IPS-NIHi7 (cell line): ENCODE measurements around the gene FBXO46.
A peak's percentile ranks its signal among the peaks of the same experiment; 100 is the strongest.
"Not testable (repeated sequence)": the region's sequence is repeated elsewhere in the genome, so short reads cannot be mapped to it uniquely, and the experiment has no call there.

ENCODE experiments used
- DNase-seq: peaks from one replicate; pipeline ENCODE4 v3.0.0; 2012; ENCODE audit warnings: mixed read lengths; ENCODE audit errors: extremely low spot score

FBXO46 gene

GRCh38 chr19:45766296-45766868 lies 35.7 kb upstream of the FBXO46 start:
- DNase-seq, result no peak

- no peak for DNase-seq
Measured at GRCh38 chr19:45765702-45766295, 35.1 kb upstream of the FBXO46 start.

- DNase-seq, result no peak
Measured at GRCh38 chr19:45764945-45765701, 34.4 kb upstream of the FBXO46 start.

- no peak for DNase-seq
Measured at GRCh38 chr19:45764475-45764874, 33.8 kb upstream of the FBXO46 start.

- DNase-seq, result no peak
Measured at GRCh38 chr19:45763691-45764294, 33.1 kb upstream of the FBXO46 start.

GRCh38 chr19:45762870-45763631 lies 32.4 kb upstream of the FBXO46 start:
- no peak for DNase-seq

- no peak for DNase-seq
Measured at GRCh38 chr19:45761714-45762113, 31.0 kb upstream of the FBXO46 start.

- no peak for DNase-seq
Measured at GRCh38 chr19:45758921-45759320, 28.2 kb upstream of the FBXO46 start.

GRCh38 chr19:45757695-45758094 lies 27.0 kb upstream of the FBXO46 start:
- no peak for DNase-seq

GRCh38 chr19:45754323-45754722 lies 23.6 kb upstream of the FBXO46 start:
- DNase-seq, result no peak

- peak; percentile 83 for DNase-seq
Measured at GRCh38 chr19:45753548-45753947, 22.9 kb upstream of the FBXO46 start.

GRCh38 chr19:45752639-45753038 lies 21.9 kb upstream of the FBXO46 start:
- DNase-seq, result no peak

- not testable (repeated sequence) for DNase-seq
Measured at GRCh38 chr19:45751483-45751882, 20.8 kb upstream of the FBXO46 start.

GRCh38 chr19:45747513-45747912 lies 16.8 kb upstream of the FBXO46 start:
- no peak for DNase-seq

GRCh38 chr19:45746866-45747265 lies 16.2 kb upstream of the FBXO46 start:
- no peak for DNase-seq

GRCh38 chr19:45745606-45746005 lies 14.9 kb upstream of the FBXO46 start:
- DNase-seq, result no peak

- DNase-seq, result peak; percentile 6
Measured at GRCh38 chr19:45742969-45743368, 12.3 kb upstream of the FBXO46 start.

- DNase-seq, result no peak
Measured at GRCh38 chr19:45739498-45740439, 9.1 kb upstream of the FBXO46 start.

GRCh38 chr19:45733160-45733810 lies 2.6 kb upstream of the FBXO46 start, which contains the start of gene MEIOSIN:
Gene MEIOSIN, plus strand, starts transcription at chr19:45733439. Its CDS starts 1,938 bp downstream, at chr19:45735377.
- DNase-seq, result no peak

GRCh38 chr19:45729800-45730290 lies 851 bp downstream of the FBXO46 start:
- DNase-seq, result no peak
